Parathyroid adenoma (tissue), 2 donors: Measurements from ENCODE around the gene SOHLH1.

Source experiments
- H2AFZ ChIP-seq: fragments of 300-600 bp; sonication (generic); one replicate; pipeline ENCODE4 v1.7.0; 2017; ENCODE audit warnings: antibody characterized with exemption, mild to moderate bottlenecking
- H3K27ac ChIP-seq: fragments of 300-600 bp; sonication (generic); one replicate; pipeline ENCODE4 v1.7.0; 2017
- H3K27me3 ChIP-seq: fragments of 300-600 bp; sonication (generic); one replicate; pipeline ENCODE4 v1.7.0; 2017; ENCODE audit warnings: low read length; ENCODE audit not compliant: control insufficient read depth, insufficient read depth
- H3K36me3 ChIP-seq: fragments of 300-600 bp; sonication (generic); one replicate; pipeline ENCODE4 v1.7.0; 2017; ENCODE audit warnings: low read length; ENCODE audit not compliant: control insufficient read depth, insufficient read depth
- H3K4me1 ChIP-seq: fragments of 300-600 bp; sonication (generic); one replicate; pipeline ENCODE4 v1.7.0; 2017; ENCODE audit warnings: control low read depth
- H3K4me2 ChIP-seq: fragments of 300-600 bp; sonication (generic); one replicate; pipeline ENCODE4 v1.7.0; 2017; ENCODE audit warnings: low read length
- H3K4me3 ChIP-seq: fragments of 300-600 bp; sonication (generic); one replicate; pipeline ENCODE4 v1.7.0; 2017; ENCODE audit warnings: low read depth, low read length
- H3K79me2 ChIP-seq: fragments of 300-600 bp; sonication (generic); one replicate; pipeline ENCODE4 v1.7.0; 2017; ENCODE audit warnings: control low read depth
- H3K9ac ChIP-seq: fragments of 300-600 bp; sonication (generic); one replicate; pipeline ENCODE4 v1.7.0; 2017; ENCODE audit warnings: mild to moderate bottlenecking
- H3K9me3 ChIP-seq: fragments of 300-600 bp; sonication (generic); one replicate; pipeline ENCODE4 v1.7.0; 2017; ENCODE audit warnings: low read length; ENCODE audit not compliant: control insufficient read depth
- CTCF ChIP-seq: fragments of 300-600 bp; sonication (generic); IDR thresholded peaks from one replicate; pipeline ENCODE4 v1.7.0; 2017; ENCODE audit warnings: antibody characterized with exemption, mild to moderate bottlenecking
- donor health status: primary hyperparathyroidism.

The SOHLH1 gene

DNA sequence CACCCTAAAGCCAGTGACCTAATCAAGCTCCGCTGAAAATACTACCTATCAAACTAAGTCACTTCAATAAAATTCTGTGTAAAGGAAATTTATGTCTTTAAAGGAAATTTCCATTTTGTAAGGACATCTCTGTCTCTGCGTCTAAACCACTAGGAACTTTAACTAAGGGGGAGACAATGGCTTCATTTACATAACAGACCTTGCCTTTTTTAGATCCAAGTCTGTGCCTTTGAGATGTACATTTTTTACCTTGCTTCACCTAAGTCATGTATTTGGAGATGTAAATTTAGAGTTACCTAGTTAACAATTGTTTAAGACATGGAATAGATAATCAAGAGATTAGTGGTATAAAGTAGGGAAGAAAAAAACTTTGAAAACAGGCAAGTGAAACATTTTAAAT is 49.8 kb downstream of the SOHLH1 start:
- H3K4me2 ChIP-seq = no peak overlapping the region
- no peak overlapping the region for H3K4me3 ChIP-seq
- H3K27me3 ChIP-seq = no peaks in the 10 kb centered on the region
- no peak overlapping the region for H2AFZ ChIP-seq
- TF ChIP-seq CTCF = no peak
- H3K9ac ChIP-seq = no peak overlapping the region
- no peaks in the 10 kb centered on the region for H3K4me1 ChIP-seq
- no peaks in the 10 kb centered on the region for H3K9me3 ChIP-seq
- H3K79me2 ChIP-seq = no peaks in the 10 kb centered on the region
- H3K36me3 ChIP-seq = no peaks in the 10 kb centered on the region
- no peak overlapping the region for H3K27ac ChIP-seq

- Histone ChIP-seq H3K36me3 (no peaks in the 10 kb centered on the region), H3K4me2 (no peak overlapping the region), H3K9me3 (no peaks in the 10 kb centered on the region), H3K27ac (no peak overlapping the region), H3K4me3 (no peak overlapping the region), H3K27me3 (no peaks in the 10 kb centered on the region), H2AFZ (no peak overlapping the region), H3K9ac (no peak overlapping the region), H3K79me2 (no peaks in the 10 kb centered on the region), H3K4me1 (no peaks in the 10 kb centered on the region)
- TF ChIP-seq CTCF = no peak
These were observed 50.5 kb downstream of the SOHLH1 start for GRCh38 chr9:135648494-135649410.

DNA sequence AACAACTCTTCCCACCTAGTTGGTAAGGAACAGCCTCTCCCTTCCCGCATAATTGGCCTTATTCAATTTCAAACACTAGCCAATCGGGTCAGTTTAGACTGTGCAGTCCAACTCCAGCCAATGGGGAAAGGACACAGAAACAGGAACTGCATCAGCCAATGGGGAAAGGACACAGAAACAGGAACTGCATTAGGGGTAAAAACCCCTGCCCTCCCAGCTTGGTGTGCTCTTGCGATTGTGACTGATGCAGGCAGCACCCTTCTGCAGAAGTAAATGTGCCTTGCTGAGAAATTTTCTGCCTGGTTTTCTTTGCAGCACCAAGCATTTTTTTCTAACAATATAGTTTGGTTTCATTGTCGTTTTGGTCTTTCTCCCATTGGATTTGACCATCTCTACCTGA is 51.4 kb downstream of the SOHLH1 start:
- Histone ChIP-seq H3K4me1 (no peaks in the 10 kb centered on the region), H3K9me3 (no peaks in the 10 kb centered on the region), H3K79me2 (no peaks in the 10 kb centered on the region), H3K27ac (no peak overlapping the region), H2AFZ (no peak overlapping the region), H3K9ac (no peak overlapping the region), H3K4me2 (no peak overlapping the region), H3K27me3 (no peaks in the 10 kb centered on the region), H3K36me3 (no peaks in the 10 kb centered on the region), H3K4me3 (no peak overlapping the region)
- no peak for TF ChIP-seq CTCF

DNA sequence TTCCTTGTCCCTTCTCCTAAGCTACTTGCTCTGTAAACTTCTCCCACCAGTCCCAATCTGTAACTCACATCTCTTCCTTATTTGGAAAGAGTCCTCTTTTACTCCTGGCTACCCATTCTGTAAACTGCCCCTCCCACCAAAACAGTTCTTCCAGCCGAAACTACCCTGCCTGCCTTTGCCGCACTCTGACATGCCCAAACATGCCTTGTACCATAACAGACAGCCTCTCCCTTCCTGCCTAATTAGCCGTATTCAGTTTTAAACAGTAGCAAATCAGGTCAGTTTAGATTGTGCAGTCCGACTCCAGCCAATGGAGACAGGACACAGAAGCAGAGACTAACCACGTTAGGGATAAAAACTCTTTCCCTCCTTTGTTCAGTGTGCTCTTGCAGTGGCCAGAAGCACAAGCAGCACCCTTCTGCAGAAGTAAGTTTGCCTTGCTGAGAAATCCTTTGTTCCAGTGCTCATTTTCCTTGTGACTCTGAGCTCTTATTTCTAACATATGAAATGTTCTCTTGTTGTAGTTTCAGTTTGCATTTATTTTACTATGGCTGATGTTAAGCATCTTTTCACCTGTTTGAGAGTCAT is 54.6 kb downstream of the SOHLH1 start:
- Histone ChIP-seq H3K79me2 (no peaks in the 10 kb centered on the region), H3K9me3 (no peaks in the 10 kb centered on the region), H3K36me3 (no peaks in the 10 kb centered on the region), H3K27ac (no peak overlapping the region), H2AFZ (no peak overlapping the region), H3K27me3 (no peaks in the 10 kb centered on the region), H3K4me3 (no peak overlapping the region), H3K4me1 (no peaks in the 10 kb centered on the region), H3K4me2 (no peak overlapping the region), H3K9ac (no peak overlapping the region)
- no peak for TF ChIP-seq CTCF
